ENCODE results near the gene LRRC73.

Gene LRRC73

DNA sequence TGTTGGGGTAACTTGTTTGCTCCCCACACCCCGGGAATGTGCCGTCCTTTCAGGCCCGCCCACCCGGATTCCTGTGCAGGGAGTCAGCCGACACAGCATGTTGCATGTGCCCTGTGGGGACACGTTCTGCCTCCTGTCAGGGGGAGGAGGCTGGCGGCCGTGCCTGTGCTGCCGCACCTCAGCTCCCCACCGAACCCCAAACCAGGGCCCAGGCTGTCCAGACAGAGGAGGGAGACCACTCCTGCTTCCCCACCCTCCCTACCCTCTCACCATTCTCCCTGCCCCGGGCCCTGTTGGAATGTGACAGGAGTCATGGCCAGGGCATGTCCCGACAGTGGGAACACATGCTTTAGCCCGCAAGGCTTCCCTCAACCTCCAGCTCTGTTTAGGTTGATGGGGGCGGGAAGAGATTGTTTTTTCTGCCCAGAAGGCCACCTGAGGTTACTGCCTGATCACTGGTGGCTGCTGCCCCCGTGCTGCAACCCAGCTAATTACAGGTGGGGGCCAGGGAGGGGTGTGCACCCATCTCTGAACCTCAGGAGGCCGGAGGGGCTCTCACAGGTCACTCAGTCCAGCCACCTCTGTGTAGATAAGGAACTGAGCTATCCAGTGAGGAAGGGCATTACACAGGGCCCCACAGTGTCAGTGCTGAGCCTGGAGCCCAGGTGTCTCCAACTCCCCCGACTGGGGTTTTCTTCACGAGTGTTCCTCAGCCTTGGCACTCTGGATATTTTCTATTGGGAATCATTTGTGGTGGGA, 13.6 kb downstream of the LRRC73 start:
- H3K27me3 ChIP-seq (ENCODE audit: insufficient read depth, low read depth, severe bottlenecking) = no peaks in the 10 kb centered on the region
- no peaks in the 10 kb centered on the region for H3K9me3 ChIP-seq (ENCODE audit: severe bottlenecking)
- peaks cover 49% of the 10 kb centered on the region for H3K36me3 ChIP-seq
- DNase-seq = peak; percentile 86
- H3K27ac ChIP-seq = peak overlapping the region; percentile 3; the same call in 1 of the 2 replicates
- no peak overlapping the region for H3K4me3 ChIP-seq (ENCODE audit: low read depth, low read length)
- TF ChIP-seq, protein P1, sequence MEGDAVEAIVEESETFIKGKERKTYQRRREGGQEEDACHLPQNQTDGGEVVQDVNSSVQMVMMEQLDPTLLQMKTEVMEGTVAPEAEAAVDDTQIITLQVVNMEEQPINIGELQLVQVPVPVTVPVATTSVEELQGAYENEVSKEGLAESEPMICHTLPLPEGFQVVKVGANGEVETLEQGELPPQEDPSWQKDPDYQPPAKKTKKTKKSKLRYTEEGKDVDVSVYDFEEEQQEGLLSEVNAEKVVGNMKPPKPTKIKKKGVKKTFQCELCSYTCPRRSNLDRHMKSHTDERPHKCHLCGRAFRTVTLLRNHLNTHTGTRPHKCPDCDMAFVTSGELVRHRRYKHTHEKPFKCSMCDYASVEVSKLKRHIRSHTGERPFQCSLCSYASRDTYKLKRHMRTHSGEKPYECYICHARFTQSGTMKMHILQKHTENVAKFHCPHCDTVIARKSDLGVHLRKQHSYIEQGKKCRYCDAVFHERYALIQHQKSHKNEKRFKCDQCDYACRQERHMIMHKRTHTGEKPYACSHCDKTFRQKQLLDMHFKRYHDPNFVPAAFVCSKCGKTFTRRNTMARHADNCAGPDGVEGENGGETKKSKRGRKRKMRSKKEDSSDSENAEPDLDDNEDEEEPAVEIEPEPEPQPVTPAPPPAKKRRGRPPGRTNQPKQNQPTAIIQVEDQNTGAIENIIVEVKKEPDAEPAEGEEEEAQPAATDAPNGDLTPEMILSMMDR (IDR thresholded peaks at IDR 0.05; ENCODE audit: low read depth, low read length) = peak; percentile 90

DNA sequence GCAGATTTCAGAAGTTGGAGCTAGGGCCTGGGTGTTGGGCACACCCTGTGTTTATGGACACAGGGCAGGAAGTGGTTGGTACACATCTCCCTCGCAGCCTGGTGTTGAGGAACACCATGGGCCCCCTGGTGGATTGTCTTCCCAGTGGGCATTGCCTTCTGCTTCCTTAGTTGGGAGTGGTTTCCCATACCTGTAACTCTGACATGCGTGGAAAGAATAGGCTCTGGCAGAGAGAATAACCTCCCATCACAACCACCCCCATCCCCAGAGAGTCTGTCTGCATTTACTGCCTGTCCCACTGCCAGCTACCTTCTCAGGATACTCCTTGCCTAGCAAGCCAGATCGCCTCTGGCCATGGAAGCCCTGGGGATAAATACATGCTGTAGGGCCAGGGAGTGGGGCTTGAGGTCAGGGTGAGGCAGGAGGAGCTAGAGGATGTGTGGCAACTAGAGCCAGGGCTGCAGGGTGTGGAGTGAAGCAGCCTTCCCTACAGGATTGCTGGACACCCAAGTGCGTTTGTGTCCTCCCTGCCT, 14.7 kb downstream of the LRRC73 start:
- no peak overlapping the region for H3K4me3 ChIP-seq (ENCODE audit: low read depth, low read length)
- no peaks in the 10 kb centered on the region for H3K27me3 ChIP-seq (ENCODE audit: insufficient read depth, low read depth, severe bottlenecking)
- no peak overlapping the region for H3K27ac ChIP-seq
- no peak for DNase-seq
- TF ChIP-seq, protein P1 (IDR thresholded peaks at IDR 0.05; ENCODE audit: low read depth, low read length) = peak; percentile 65
- H3K9me3 ChIP-seq (ENCODE audit: severe bottlenecking) = no peaks in the 10 kb centered on the region
- H3K36me3 ChIP-seq = peaks cover 38% of the 10 kb centered on the region

DNA sequence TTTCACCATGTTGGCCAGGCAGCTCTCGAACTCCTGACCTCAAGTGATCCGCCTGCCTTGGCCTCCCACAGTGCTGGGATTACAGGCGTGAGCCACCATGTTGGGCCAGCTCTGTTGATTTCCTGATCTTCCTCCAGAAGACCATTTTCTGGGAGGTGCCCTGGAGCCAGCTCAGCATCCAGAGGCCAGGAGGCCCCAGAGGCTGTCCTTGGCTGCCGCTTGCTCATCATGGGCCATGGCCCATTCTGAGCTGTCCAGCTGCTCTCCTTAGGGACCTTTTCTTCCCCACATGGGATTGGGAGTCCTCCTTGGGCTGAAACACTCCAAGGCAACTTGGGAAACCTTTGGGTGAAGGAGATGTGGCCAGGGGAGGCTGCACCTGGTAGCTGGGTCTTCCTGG, 15.4 kb downstream of the LRRC73 start:
- Histone ChIP-seq H3K27me3 (ENCODE audit: insufficient read depth, low read depth, severe bottlenecking) (no peaks in the 10 kb centered on the region), H3K4me3 (ENCODE audit: low read depth, low read length) (no peak overlapping the region), H3K9me3 (ENCODE audit: severe bottlenecking) (no peaks in the 10 kb centered on the region), H3K27ac (no peak overlapping the region), H3K36me3 (peaks cover 31% of the 10 kb centered on the region)
- TF ChIP-seq, protein P1 (IDR thresholded peaks at IDR 0.05; ENCODE audit: low read depth, low read length) = no peak
- no peak for DNase-seq

DNA sequence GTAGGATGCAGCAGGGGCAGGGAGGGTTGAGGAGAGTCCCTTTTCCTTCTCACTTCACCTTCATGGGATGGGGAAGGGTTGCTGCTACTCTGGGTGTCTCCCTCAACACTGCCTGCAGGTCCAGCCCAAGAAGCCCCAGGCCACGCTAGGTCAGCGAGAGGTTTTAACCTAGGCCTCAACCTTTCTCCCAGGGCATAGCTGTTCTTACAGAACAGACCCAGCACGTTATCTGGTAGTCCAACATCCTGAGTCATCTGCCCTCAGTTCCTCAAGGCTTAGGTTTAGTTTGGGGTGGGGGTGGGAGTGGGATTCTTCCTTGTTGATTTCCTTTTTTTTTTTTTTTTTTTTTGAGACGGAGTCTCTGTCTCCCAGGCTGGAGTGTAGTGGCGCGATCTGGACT, 15.8 kb downstream of the LRRC73 start:
- no peak overlapping the region for H3K27ac ChIP-seq
- H3K4me3 ChIP-seq (ENCODE audit: low read depth, low read length) = no peak overlapping the region
- H3K36me3 ChIP-seq = peaks cover 27% of the 10 kb centered on the region
- no peaks in the 10 kb centered on the region for H3K9me3 ChIP-seq (ENCODE audit: severe bottlenecking)
- TF ChIP-seq, protein P1 (IDR thresholded peaks at IDR 0.05; ENCODE audit: low read depth, low read length) = no peak
- H3K27me3 ChIP-seq (ENCODE audit: insufficient read depth, low read depth, severe bottlenecking) = no peaks in the 10 kb centered on the region
- no peak for DNase-seq

DNA sequence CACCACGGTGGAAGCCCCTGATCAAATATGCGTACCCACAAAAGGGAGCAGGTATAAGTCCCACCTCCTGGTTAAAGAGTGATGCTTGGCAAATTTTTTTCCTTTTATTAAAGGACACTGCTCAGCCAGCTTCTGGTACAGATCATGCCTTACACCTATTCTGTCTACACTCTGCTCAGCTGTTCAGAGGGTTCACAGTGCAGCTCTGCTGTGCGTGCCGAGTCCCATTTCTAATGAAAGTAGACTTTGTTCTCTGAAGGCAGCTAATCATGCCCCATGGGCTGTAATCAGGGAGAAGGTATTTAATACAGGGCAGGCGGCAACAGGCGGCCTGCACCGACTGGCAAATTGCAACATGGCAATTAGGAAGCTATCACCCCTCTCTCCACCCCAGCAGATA, 16.3 kb downstream of the LRRC73 start:
- TF ChIP-seq, protein P1 (IDR thresholded peaks at IDR 0.05; ENCODE audit: low read depth, low read length) = no peak
- no peak overlapping the region for H3K4me3 ChIP-seq (ENCODE audit: low read depth, low read length)
- peaks cover 22% of the 10 kb centered on the region for H3K36me3 ChIP-seq
- no peaks in the 10 kb centered on the region for H3K27me3 ChIP-seq (ENCODE audit: insufficient read depth, low read depth, severe bottlenecking)
- no peaks in the 10 kb centered on the region for H3K9me3 ChIP-seq (ENCODE audit: severe bottlenecking)
- no peak overlapping the region for H3K27ac ChIP-seq
- no peak for DNase-seq
